KG1 (cell line): ENCODE measurements around the gene DYSF.
A peak's percentile ranks its signal among the peaks of the same experiment; 100 is the strongest.

Source experiments
- DNase-seq: peaks from one replicate; lab custom pipeline; 2025; lab: John Stamatoyannopoulos, UW

Gene DYSF

GRCh38 chr2:71502941-71503738 is 49.8 kb downstream of the DYSF start:
- DNase-seq, result no peak

GRCh38 chr2:71503837-71504236 is 50.5 kb downstream of the DYSF start:
- no peak for DNase-seq

GRCh38 chr2:71504611-71505010 is 51.2 kb downstream of the DYSF start:
- no peak for DNase-seq

GRCh38 chr2:71505086-71505769 is 51.9 kb downstream of the DYSF start:
- DNase-seq, result no peak

GRCh38 chr2:71505770-71506140 is 52.4 kb downstream of the DYSF start:
- DNase-seq, result no peak

GRCh38 chr2:71506222-71507153 is 53.1 kb downstream of the DYSF start:
- DNase-seq, result no peak

- DNase-seq, result no peak
These were observed 54.1 kb downstream of the DYSF start for GRCh38 chr2:71507476-71507875.

GRCh38 chr2:71510196-71510807 is 56.9 kb downstream of the DYSF start:
- peak; percentile 27 for DNase-seq

GRCh38 chr2:71510938-71511337 is 57.6 kb downstream of the DYSF start:
- no peak for DNase-seq

- DNase-seq, result no peak
These were observed 58.4 kb downstream of the DYSF start for GRCh38 chr2:71511776-71512175.

- DNase-seq, result no peak
These were observed 59.0 kb downstream of the DYSF start for GRCh38 chr2:71512386-71512785.

GRCh38 chr2:71513096-71513495 is 59.7 kb downstream of the DYSF start:
- no peak for DNase-seq

- DNase-seq, result no peak
These were observed 60.4 kb downstream of the DYSF start for GRCh38 chr2:71513721-71514120.

GRCh38 chr2:71516253-71516888 is 63.0 kb downstream of the DYSF start:
- DNase-seq, result no peak

GRCh38 chr2:71517851-71518250 is 64.5 kb downstream of the DYSF start:
- DNase-seq, result no peak

GRCh38 chr2:71521436-71521950 is 68.1 kb downstream of the DYSF start:
- DNase-seq, result no peak

- no peak for DNase-seq
These were observed 71.1 kb downstream of the DYSF start for GRCh38 chr2:71524476-71524875.

GRCh38 chr2:71526141-71526540 is 72.8 kb downstream of the DYSF start:
- DNase-seq, result no peak

GRCh38 chr2:71526975-71527374 is 73.6 kb downstream of the DYSF start:
- DNase-seq, result no peak

GRCh38 chr2:71528131-71528591 is 74.8 kb downstream of the DYSF start:
- DNase-seq, result no peak

GRCh38 chr2:71528749-71529148 is 75.4 kb downstream of the DYSF start:
- no peak for DNase-seq
